ENCODE measurements around the gene TIMP4. TPM values are rescaled to one million over a fixed set of nuclear protein-coding genes. Genes with fewer than 3 reads are reported as not detected.

Gene TIMP4
- total RNA-seq, 4 donors from 2014 or later = 40.2 to 124 (median 48.4) TPM

DNA sequence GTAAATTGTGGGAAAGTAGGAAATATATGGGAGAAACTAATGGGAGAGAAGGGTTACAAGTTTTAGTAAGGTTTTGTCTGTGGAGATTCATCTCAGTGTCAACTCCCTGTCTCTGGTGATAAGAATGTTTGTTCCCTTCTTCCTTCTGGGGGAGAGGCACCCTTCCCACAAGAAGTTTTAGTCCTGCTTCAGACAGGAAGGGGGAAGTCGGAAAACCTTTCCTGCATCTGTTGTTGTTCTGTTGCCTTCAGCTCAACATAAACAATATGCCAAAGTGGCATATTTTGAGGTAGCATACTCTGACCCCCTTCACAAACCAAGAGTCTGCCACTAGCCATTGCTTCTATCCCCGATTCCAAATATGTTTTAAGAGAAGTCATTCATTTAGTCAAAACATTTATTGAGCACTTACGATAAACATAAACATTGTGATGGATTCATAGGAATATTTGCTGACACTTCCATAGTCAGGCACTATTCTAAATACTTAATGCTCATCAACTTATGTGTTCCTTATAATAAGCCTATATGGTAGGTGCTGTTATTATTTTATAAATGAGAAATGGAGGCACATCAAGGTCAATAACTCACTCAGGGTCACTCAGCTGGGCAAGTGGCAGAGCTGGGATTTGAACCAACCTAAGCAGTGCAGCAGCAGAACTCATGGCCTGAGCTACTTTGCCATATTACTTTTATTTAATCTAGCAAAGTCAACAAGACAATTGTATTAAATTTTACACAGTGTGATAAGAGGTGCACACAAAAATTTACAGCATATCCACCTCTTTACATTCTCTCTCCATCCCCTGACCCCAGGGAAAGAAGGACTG is 34.2 kb upstream of the TIMP4 start:
- Histone ChIP-seq H3K27me3 (no peaks in the 10 kb centered on the region), H3K4me1 (peaks cover 0 to 37% (median 33%) of the 10 kb centered on the region in 4 donors), H3K4me3 (no peak overlapping the region), H3K36me3 (no peaks in the 10 kb centered on the region), H3K27ac (peak overlapping the region in 2 of 4 donors; percentile 48 to 90), H3K9me3 (no peaks in the 10 kb centered on the region)
- WGBS, 2 donors = 85 to 87% methylated on average over 3 of the region's 3 CpGs
- TF ChIP-seq EP300 (IDR thresholded peaks at IDR 0.05) = no peak
- no peak for TF ChIP-seq POLR2A (IDR thresholded peaks at IDR 0.05)
- TF ChIP-seq, protein P1, sequence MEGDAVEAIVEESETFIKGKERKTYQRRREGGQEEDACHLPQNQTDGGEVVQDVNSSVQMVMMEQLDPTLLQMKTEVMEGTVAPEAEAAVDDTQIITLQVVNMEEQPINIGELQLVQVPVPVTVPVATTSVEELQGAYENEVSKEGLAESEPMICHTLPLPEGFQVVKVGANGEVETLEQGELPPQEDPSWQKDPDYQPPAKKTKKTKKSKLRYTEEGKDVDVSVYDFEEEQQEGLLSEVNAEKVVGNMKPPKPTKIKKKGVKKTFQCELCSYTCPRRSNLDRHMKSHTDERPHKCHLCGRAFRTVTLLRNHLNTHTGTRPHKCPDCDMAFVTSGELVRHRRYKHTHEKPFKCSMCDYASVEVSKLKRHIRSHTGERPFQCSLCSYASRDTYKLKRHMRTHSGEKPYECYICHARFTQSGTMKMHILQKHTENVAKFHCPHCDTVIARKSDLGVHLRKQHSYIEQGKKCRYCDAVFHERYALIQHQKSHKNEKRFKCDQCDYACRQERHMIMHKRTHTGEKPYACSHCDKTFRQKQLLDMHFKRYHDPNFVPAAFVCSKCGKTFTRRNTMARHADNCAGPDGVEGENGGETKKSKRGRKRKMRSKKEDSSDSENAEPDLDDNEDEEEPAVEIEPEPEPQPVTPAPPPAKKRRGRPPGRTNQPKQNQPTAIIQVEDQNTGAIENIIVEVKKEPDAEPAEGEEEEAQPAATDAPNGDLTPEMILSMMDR (IDR thresholded peaks at IDR 0.05) = no peak
- no peak for DNase-seq (ENCODE audit: low spot score in 2 of 2)

DNA sequence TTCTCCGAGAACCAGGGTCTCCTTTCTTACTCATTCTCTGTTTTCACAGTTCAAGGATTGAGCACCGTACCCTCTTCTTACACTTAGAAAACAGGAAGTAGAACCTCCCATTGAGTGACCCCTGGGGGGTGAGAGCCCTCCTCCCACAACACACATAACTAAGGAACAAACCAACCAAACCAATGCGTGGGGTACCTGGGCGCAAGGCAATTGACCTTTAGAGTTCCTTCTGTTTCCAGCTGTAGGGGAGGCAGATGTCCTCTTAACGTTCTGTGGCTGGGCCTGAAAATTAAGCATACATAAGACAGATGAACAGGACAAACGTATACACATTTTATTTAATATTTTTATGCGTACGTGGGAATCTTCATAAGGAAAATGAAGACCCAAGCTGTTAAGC is 33.5 kb upstream of the TIMP4 start:
- no peak overlapping the region for H3K27ac ChIP-seq
- TF ChIP-seq EP300 (IDR thresholded peaks at IDR 0.05) (no peak), POLR2A (IDR thresholded peaks at IDR 0.05) (no peak)
- TF ChIP-seq, protein P1 (IDR thresholded peaks at IDR 0.05) = no peak

DNA sequence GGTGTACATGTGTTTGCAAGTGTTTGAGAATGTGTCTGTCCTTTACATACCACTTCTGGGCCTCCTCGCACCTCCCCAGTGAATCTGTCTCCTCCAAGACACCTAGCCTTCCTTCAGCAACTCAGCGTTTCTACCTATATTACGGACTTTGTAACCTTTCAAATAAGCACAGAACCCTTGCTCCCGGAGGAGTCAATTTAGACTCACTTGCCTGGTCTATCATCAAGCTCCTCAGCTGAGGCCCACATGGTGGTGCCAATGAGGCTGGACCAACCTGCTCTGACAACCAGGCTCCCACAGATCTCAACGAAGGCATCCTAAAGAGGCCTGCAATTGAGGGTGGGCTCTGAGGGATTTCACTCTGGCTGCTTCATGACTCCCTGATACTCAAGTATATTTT is 32.8 kb upstream of the TIMP4 start:
- no peak for DNase-seq (ENCODE audit: low spot score in 2 of 2)
- Histone ChIP-seq H3K27ac (no peak overlapping the region), H3K27me3 (no peaks in the 10 kb centered on the region), H3K4me1 (peaks cover 0 to 45% (median 37%) of the 10 kb centered on the region in 4 donors), H3K36me3 (no peaks in the 10 kb centered on the region), H3K4me3 (no peak overlapping the region), H3K9me3 (no peaks in the 10 kb centered on the region)
- 90 to 100% methylated on average over 5 of the region's 5 CpGs for WGBS, 2 donors
- no peak for TF ChIP-seq EP300 (IDR thresholded peaks at IDR 0.05)
- TF ChIP-seq, protein P1 (IDR thresholded peaks at IDR 0.05) = no peak
- no peak for TF ChIP-seq POLR2A (IDR thresholded peaks at IDR 0.05)

More for the DNA sequence above, 33.5 kb upstream of the TIMP4 start:
- no peaks in the 10 kb centered on the region for H3K9me3 ChIP-seq
- DNase-seq (ENCODE audit: low spot score in 2 of 2) = no peak
- no peak overlapping the region for H3K4me3 ChIP-seq
- WGBS, 2 donors = 94 to 95% methylated on average over 8 of the region's 8 CpGs
- H3K36me3 ChIP-seq = no peaks in the 10 kb centered on the region
- H3K27me3 ChIP-seq = no peaks in the 10 kb centered on the region
- H3K4me1 ChIP-seq = peaks cover 0 to 41% (median 37%) of the 10 kb centered on the region in 4 donors

DNA sequence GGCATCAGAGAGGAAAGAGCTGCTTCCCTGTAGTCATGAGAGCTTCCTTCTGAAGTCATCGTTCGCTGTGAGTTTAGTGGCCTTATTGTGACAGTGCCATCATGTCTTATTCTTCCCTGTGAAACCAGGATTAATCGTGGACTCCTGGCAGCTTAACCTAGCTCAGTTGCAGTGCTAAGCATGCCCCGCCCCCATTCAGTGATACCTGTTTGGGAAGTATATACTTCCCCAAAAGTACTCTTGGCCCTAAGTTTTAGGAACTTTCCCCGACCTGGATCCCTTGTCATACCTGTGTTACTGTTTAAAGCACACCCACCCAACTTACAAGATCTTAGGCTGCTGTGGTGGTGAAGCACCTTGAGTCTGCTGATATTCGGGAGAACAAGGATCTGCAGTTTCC is 32.1 kb upstream of the TIMP4 start:
- Histone ChIP-seq H3K36me3 (no peaks in the 10 kb centered on the region), H3K27ac (no peak overlapping the region), H3K4me3 (no peak overlapping the region), H3K27me3 (no peaks in the 10 kb centered on the region), H3K9me3 (no peaks in the 10 kb centered on the region), H3K4me1 (peaks cover 0 to 45% (median 37%) of the 10 kb centered on the region in 4 donors)
- no peak for DNase-seq (ENCODE audit: low spot score in 2 of 2)
- 89 to 93% methylated on average over 6 of the region's 6 CpGs for WGBS, 2 donors
- no peak for TF ChIP-seq EP300 (IDR thresholded peaks at IDR 0.05)
- TF ChIP-seq, protein P1 (IDR thresholded peaks at IDR 0.05) = no peak
- TF ChIP-seq POLR2A (IDR thresholded peaks at IDR 0.05) = no peak

DNA sequence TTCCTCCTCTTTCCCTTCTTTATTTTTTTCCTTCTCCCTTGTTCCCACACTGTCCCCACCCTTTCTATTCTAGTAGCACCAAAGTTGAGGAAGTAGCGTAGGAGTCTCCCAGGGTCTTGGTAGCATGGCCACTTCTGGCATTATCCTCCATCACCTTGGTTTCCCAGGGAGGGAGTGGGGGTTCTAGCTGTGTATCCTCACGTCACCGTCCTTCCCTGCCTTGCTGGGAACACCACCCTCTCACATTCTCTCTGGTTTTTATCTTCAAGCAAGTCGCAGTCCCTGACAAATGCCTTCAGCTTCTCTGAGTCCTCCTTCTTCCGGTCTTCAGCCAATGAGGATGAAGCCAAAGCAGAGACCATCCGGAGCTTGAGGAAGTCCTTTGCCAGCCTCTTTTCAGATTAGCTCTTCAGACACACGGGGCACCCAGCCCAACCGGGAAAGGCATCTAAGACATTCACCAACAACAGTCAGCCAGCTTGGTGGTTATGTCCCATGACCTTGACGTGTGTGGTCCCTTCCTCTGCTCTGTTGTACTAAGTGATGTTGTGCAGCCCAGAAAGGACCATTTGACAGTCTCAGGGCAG is 31.6 kb upstream of the TIMP4 start:
- H3K27ac ChIP-seq = no peak overlapping the region
- 88 to 91% methylated on average over 9 of the region's 9 CpGs for WGBS, 2 donors
- TF ChIP-seq, protein P1 (IDR thresholded peaks at IDR 0.05) = no peak
- no peak for TF ChIP-seq POLR2A (IDR thresholded peaks at IDR 0.05)
- no peak for TF ChIP-seq EP300 (IDR thresholded peaks at IDR 0.05)
- no peaks in the 10 kb centered on the region for H3K27me3 ChIP-seq
- H3K4me1 ChIP-seq = peaks cover 0 to 45% (median 37%) of the 10 kb centered on the region in 4 donors
- H3K9me3 ChIP-seq = no peaks in the 10 kb centered on the region
- no peak overlapping the region for H3K4me3 ChIP-seq
- H3K36me3 ChIP-seq = no peaks in the 10 kb centered on the region
- DNase-seq (ENCODE audit: low spot score in 2 of 2) = no peak
